GM23248 (cell line): Measurements from ENCODE around the gene FBXO24. TPM values are rescaled to one million over a fixed set of nuclear protein-coding genes. Genes with fewer than 3 reads are reported as not detected.

ENCODE experiments used
- DNase-seq: peaks from one replicate; pipeline ENCODE4 v3.0.0-alpha.2; 2015
- H2AFZ ChIP-seq: fragments of 200-600 bp; sonication (generic); 2 replicates; pipeline ENCODE4 v1.6.1; 2016; ENCODE audit warnings: antibody characterized with exemption
- H3F3A ChIP-seq: fragments of 200-600 bp; sonication (generic); 2 replicates; pipeline ENCODE4 v1.6.1; 2016; ENCODE audit warnings: mild to moderate bottlenecking, antibody characterized with exemption, mixed run types; ENCODE audit not compliant: insufficient read depth
- H3K27ac ChIP-seq: fragments of 200-600 bp; sonication (generic); 2 replicates; pipeline ENCODE4 v1.5.1; 2016; ENCODE audit warnings: mild to moderate bottlenecking
- H3K27me3 ChIP-seq: fragments of 200-600 bp; sonication (generic); replicated peaks from 2 replicates; pipeline ENCODE4 v1.6.1; 2016; ENCODE audit warnings: mild to moderate bottlenecking; ENCODE audit not compliant: insufficient read depth
- H3K36me3 ChIP-seq: fragments of 200-600 bp; sonication (generic); 2 replicates; pipeline ENCODE4 v1.6.1; 2016; ENCODE audit warnings: low read depth, mild to moderate bottlenecking
- H3K4me1 ChIP-seq: fragments of 200-600 bp; sonication (generic); 2 replicates; pipeline ENCODE4 v1.6.1; 2016; ENCODE audit warnings: mild to moderate bottlenecking; ENCODE audit not compliant: insufficient read depth
- H3K4me2 ChIP-seq: fragments of 200-600 bp; sonication (generic); one replicate; pipeline ENCODE4 v1.6.1; 2016; ENCODE audit warnings: mild to moderate bottlenecking; ENCODE audit not compliant: unreplicated experiment
- H3K4me3 ChIP-seq: fragments of 200-600 bp; sonication (generic); 2 replicates; pipeline ENCODE4 v1.5.1; 2016; ENCODE audit warnings: mild to moderate bottlenecking
- H3K79me2 ChIP-seq: fragments of 200-600 bp; sonication (generic); 2 replicates; pipeline ENCODE4 v1.6.1; 2016; ENCODE audit warnings: mild to moderate bottlenecking; ENCODE audit not compliant: insufficient read depth
- H3K9ac ChIP-seq: fragments of 200-600 bp; sonication (generic); 2 replicates; pipeline ENCODE4 v1.6.1; 2016; ENCODE audit warnings: mild to moderate bottlenecking
- H3K9me2 ChIP-seq: fragments of 200-600 bp; sonication (generic); 2 replicates; pipeline ENCODE4 v1.6.1; 2016; ENCODE audit warnings: mixed run types, mild to moderate bottlenecking, moderate library complexity; ENCODE audit not compliant: insufficient read depth
- H3K9me3 ChIP-seq: fragments of 200-600 bp; sonication (generic); one replicate; pipeline ENCODE4 v1.6.1; 2017; ENCODE audit warnings: low read depth
- H4K20me1 ChIP-seq: fragments of 200-600 bp; sonication (generic); 2 replicates; pipeline ENCODE4 v1.6.0; 2016; ENCODE audit not compliant: insufficient read depth
- EZH2 ChIP-seq: fragments of 200-600 bp; sonication (generic); IDR thresholded peaks from 2 replicates; pipeline ENCODE4 v1.6.1; 2018; ENCODE audit warnings: antibody characterized with exemption, mild to moderate bottlenecking; ENCODE audit not compliant: insufficient read depth, poor library complexity, severe bottlenecking
- EZH2phosphoT487 ChIP-seq: fragments of 200-600 bp; sonication (generic); IDR thresholded peaks from 2 replicates; pipeline ENCODE4 v1.6.1; 2018; ENCODE audit warnings: antibody characterized with exemption, moderate library complexity, mild to moderate bottlenecking, low read depth; ENCODE audit not compliant: insufficient read depth
- WGBS, 2 experiments: methylation state at CpG; one replicate each; pipeline ENCODE4 v1.1.6; 2015 to 2017; ENCODE audit warnings: low lambda C conversion rate in 2 of 2, low coverage in 1 of 2; ENCODE audit errors: missing lambda C conversion rate in 2 of 2; 5-methylcytosine and 5-hydroxymethylcytosine counted together
- in situ Hi-C: fragments of 300-500 bp; cut with MboI; formaldehyde crosslinking; loops from 2 replicates; pipeline ENCODE4 v1.15.0; 2020
- polyA plus RNA-seq: library from polyadenylated mRNA; unstranded; fragments of >200 nt; fragmentation: Nextera tagmentation; extraction: Ambion mirVana; gene quantifications from 2 replicates; pipeline ENCODE4 v1.2.1, GENCODE V29; 2016
- total RNA-seq: library from RNA; depleted of rRNA; stranded (reverse); fragments of >200 nt; shearing (Covaris generic); gene quantifications from 2 replicates; pipeline ENCODE4 v1.2.3, GENCODE V29; 2014

FBXO24 gene
- total and polyA plus RNA-seq, 2 experiments from 2014 or later = 0.11 to 0.43 TPM

DNA sequence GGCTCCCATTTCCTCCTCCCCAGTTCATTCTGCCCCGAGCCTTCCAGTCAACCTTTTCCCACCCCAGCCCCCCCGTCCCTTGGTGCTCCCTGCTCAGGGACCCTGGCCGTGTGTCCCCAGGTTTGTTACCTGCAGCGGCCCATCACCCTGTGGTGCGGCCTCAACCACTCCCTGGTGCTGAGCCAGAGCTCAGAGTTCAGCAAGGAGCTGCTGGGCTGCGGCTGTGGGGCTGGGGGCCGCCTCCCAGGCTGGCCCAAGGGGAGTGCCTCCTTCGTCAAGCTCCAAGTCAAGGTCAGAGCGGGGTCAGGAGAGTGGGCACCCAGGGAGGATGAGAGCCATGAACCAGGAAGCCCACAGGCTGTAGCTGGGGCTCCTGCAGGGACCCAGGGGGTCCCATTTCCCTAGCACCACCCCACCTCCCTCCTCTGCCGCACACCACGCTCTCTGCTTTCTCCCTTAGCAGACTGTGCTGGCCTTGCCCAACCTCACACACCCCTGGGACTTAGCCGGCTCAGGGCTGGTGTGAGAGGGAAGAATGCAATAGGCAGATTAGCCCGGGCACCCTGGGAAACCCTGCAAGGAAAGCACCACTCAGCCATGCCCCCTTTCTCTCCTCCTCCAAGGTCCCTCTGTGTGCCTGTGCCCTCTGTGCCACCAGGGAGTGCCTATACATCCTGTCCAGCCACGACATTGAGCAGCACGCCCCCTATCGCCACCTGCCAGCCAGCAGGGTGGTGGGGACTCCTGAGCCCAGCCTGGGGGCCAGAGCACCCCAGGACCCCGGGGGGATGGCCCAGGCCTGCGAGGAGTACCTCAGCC, 14.0 kb downstream of the FBXO24 start:
- DNase-seq = no peak
- 92 to 95% methylated on average over 18 of the region's 18 CpGs for WGBS, 2 experiments
- Histone ChIP-seq H3K4me3 (no peak overlapping the region), H3K4me2 (no peak overlapping the region), H3K9me3 (no peaks in the 10 kb centered on the region), H3K27me3 (no peaks in the 10 kb centered on the region), H4K20me1 (no peaks in the 10 kb centered on the region), H2AFZ (no peak overlapping the region), H3K36me3 (no peaks in the 10 kb centered on the region), H3F3A (no peaks in the 10 kb centered on the region), H3K79me2 (0 out of 2 replicates have a peak, but pooled peaks cover 6% of the 10 kb centered on the region), H3K27ac (no peak overlapping the region), H3K9me2 (no peaks in the 10 kb centered on the region), H3K4me1 (no peaks in the 10 kb centered on the region), H3K9ac (no peak overlapping the region)
- in situ Hi-C loops = no loop called here
- TF ChIP-seq EZH2phosphoT487 = no peak
- no peak for TF ChIP-seq EZH2

- Histone ChIP-seq H3K27ac (no peak overlapping the region), H3K9me3 (no peaks in the 10 kb centered on the region), H3K9me2 (no peaks in the 10 kb centered on the region), H3K9ac (no peak overlapping the region), H3K4me1 (no peaks in the 10 kb centered on the region), H2AFZ (no peak overlapping the region), H3K79me2 (0 out of 2 replicates have a peak, but pooled peaks cover 6% of the 10 kb centered on the region), H3K27me3 (no peaks in the 10 kb centered on the region), H3F3A (no peaks in the 10 kb centered on the region), H3K4me3 (no peak overlapping the region), H3K4me2 (no peak overlapping the region), H3K36me3 (no peaks in the 10 kb centered on the region), H4K20me1 (no peaks in the 10 kb centered on the region)
- in situ Hi-C loops = no loop called here
- 87 to 89% methylated on average over 9 of the region's 9 CpGs for WGBS, 2 experiments
- TF ChIP-seq EZH2 (no peak), EZH2phosphoT487 (no peak)
- DNase-seq = no peak
Measured at GRCh38 chr7:100600730-100601038, 14.6 kb downstream of the FBXO24 start.

DNA sequence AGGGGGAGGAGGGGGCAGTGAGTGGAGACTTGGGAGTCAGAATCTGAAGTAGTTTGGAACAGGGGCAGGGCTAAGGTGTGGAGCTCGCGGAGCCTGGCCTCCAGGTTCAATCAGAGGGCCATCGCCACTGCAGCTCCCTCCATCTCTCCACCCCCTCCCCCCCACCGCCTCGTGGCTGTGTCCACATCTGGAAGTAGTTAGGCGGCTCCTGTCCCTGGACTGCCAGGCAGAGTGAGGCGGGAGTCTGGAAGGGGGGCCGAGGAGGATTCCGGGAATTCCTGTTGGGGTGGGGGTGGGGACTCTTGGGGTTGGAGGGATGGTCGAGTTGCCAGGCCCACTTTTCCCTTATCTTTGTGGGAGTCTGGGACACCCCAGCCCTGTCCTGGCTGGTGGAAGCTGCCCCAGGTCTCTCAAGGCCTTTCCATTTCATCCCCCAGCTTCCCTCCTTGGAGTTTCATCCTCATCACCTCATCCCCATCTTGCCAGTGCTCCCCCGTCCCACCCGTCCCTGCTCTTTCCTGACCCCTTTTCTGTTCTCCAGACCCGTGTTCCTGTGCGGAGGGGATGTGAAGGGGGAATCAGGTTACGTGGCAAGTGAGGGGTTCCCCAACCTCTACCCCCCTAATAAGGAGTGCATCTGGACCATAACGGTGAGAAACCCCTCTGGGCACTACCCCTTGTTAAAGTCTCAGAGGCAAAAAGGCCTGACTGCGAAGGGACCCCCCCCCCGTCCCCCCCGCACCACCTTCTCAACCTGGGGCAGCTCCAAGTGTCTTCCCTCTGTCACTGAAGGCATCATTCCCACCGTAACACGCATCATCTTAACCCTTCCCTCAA, 17.0 kb downstream of the FBXO24 start:
- peak; percentile 86 for DNase-seq
- Histone ChIP-seq H2AFZ (0 out of 2 replicates have a peak overlapping the region, but pooled peaks have one; percentile 49), H3K9ac (peak overlapping the region; percentile 79), H3K36me3 (peaks cover 3% of the 10 kb centered on the region; the same call in 1 of the 2 replicates), H3F3A (peaks cover 19% of the 10 kb centered on the region; the same call in 1 of the 2 replicates), H4K20me1 (no peaks in the 10 kb centered on the region), H3K27ac (peak overlapping the region; percentile 66), H3K27me3 (no peaks in the 10 kb centered on the region), H3K9me2 (no peaks in the 10 kb centered on the region), H3K4me1 (no peaks in the 10 kb centered on the region), H3K4me2 (peak overlapping the region; percentile 96), H3K9me3 (no peaks in the 10 kb centered on the region), H3K4me3 (peak overlapping the region; percentile 86), H3K79me2 (0 out of 2 replicates have a peak, but pooled peaks cover 6% of the 10 kb centered on the region)
- no peak for TF ChIP-seq EZH2
- TF ChIP-seq EZH2phosphoT487 = no peak
- WGBS, 2 experiments = 0 to 3% methylated on average over 10 to 21 of the region's 21 CpGs
- in situ Hi-C loops = no loop called here

DNA sequence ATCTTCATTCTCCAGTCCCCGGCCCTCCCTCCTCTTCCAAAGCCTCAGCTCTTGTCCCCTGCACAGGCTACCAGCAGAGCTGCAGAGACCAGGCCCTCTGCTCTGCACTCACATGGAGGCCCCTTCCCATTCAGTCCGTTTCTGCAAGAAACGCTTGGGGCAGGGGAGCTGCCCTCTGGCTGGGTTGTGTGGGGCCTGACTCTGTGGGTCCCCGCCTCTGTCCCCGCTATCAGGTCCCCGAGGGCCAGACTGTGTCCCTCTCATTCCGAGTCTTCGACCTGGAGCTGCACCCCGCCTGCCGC, 17.5 kb downstream of the FBXO24 start:
- 0 out of 2 replicates have a peak, but pooled peaks cover 6% of the 10 kb centered on the region for H3K79me2 ChIP-seq
- whole genome bisulfite sequencing, 2 experiments = 0 to 2% methylated on average over 9 to 10 of the region's 10 CpGs
- no peak for TF ChIP-seq EZH2phosphoT487
- TF ChIP-seq EZH2 = no peak
- no peaks in the 10 kb centered on the region for H3K27me3 ChIP-seq
- H3K9me2 ChIP-seq = no peaks in the 10 kb centered on the region
- in situ Hi-C loops = no loop called here
- no peaks in the 10 kb centered on the region for H4K20me1 ChIP-seq
- H3K9me3 ChIP-seq = no peaks in the 10 kb centered on the region
- peaks cover 3% of the 10 kb centered on the region; the same call in 1 of the 2 replicates for H3K36me3 ChIP-seq
- H3K4me2 ChIP-seq = peak overlapping the region; percentile 96
- H3F3A ChIP-seq = peaks cover 23% of the 10 kb centered on the region; the same call in 1 of the 2 replicates
- peak overlapping the region; percentile 66 for H3K27ac ChIP-seq
- no peaks in the 10 kb centered on the region for H3K4me1 ChIP-seq
- H3K9ac ChIP-seq = peak overlapping the region; percentile 79
- H2AFZ ChIP-seq = peak overlapping the region; percentile 49
- DNase-seq = peak; percentile 59
- peak overlapping the region; percentile 86 for H3K4me3 ChIP-seq
